ENCODE results near the gene RIPOR1. TPM values are rescaled to one million over a fixed set of nuclear protein-coding genes. Genes with fewer than 3 reads are reported as not detected.
A peak's percentile ranks its signal among the peaks of the same experiment; 100 is the strongest.

Gene RIPOR1
- total RNA-seq, 4 donors from 2014 or later = 63.1 to 108 (median 68.4) TPM

DNA sequence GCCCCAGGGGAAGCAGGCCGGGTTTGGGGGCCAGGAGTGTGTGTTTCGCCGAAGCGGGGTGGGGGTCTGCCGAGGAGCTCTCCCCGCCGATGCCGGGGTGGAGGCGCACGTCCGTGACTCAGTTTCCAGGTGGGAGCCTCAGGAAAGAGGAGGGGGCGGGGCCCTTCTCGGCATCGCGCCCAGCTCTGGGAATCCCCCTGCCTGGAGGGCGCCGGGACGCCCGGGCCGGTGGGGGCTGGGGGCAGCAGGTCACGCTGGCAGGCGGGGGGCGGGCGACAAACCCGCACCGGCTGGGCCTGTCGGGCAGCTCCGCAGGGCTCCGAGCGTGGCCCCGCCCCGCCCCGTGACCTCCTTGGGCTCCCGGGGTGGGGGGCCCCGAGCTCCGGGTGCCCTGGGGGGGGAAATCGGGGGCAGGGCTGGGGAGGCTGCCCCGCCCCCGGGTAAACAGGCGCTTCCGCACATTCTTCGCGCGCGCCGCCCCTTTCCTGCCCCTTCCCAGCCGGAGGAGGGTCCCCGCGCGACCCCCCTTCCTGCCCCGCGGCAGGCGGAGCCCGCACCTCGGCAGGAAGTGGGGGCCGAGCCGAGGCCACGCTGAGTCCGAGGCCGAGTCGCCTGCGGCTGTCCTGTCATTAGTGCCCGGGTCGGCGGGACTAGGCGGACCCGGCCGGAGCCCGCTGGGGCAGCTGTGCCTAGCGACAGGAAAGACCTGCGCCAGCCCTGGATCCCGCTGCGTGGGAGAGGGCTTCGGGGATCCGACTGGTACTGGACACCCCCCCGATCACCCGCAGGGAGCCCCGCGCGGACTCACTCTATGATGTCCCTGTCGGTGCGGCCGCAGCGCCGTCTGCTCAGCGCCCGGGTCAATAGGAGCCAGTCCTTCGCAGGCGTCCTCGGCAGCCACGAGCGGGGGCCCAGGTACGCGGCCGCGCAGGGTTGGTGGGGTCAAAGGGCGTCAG is 9.3 kb downstream of the RIPOR1 start:
- Histone ChIP-seq H3K4me1 (peaks cover 62 to 85% (median 81%) of the 10 kb centered on the region in 4 donors), H3K9me3 (no peaks in the 10 kb centered on the region), H3K4me3 (peak overlapping the region; percentile 60 to 72 (median 62)), H3K27me3 (no peaks in the 10 kb centered on the region), H3K27ac (replicated peaks in 1 of 4) (peak overlapping the region; percentile 75 to 84 (median 80)), H3K36me3 (peaks cover 7 to 45% (median 41%) of the 10 kb centered on the region in 4 donors)
- intact Hi-C loops (cut with DNase I) = no loop called here
- no peak for DNase-seq (ENCODE audit: extremely low spot score)
- TF ChIP-seq, protein P1, sequence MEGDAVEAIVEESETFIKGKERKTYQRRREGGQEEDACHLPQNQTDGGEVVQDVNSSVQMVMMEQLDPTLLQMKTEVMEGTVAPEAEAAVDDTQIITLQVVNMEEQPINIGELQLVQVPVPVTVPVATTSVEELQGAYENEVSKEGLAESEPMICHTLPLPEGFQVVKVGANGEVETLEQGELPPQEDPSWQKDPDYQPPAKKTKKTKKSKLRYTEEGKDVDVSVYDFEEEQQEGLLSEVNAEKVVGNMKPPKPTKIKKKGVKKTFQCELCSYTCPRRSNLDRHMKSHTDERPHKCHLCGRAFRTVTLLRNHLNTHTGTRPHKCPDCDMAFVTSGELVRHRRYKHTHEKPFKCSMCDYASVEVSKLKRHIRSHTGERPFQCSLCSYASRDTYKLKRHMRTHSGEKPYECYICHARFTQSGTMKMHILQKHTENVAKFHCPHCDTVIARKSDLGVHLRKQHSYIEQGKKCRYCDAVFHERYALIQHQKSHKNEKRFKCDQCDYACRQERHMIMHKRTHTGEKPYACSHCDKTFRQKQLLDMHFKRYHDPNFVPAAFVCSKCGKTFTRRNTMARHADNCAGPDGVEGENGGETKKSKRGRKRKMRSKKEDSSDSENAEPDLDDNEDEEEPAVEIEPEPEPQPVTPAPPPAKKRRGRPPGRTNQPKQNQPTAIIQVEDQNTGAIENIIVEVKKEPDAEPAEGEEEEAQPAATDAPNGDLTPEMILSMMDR (IDR thresholded peaks at IDR 0.05) = no peak
- TF ChIP-seq EP300 (IDR thresholded peaks at IDR 0.05) (no peak), POLR2AphosphoS5 (IDR thresholded peaks at IDR 0.05) (peak in 1 of 2 donors; percentile 49), POLR2A (IDR thresholded peaks at IDR 0.05; ENCODE audit: low read depth) (no peak)
- 0% methylated on average over 12 of the region's 97 CpGs for WGBS

DNA sequence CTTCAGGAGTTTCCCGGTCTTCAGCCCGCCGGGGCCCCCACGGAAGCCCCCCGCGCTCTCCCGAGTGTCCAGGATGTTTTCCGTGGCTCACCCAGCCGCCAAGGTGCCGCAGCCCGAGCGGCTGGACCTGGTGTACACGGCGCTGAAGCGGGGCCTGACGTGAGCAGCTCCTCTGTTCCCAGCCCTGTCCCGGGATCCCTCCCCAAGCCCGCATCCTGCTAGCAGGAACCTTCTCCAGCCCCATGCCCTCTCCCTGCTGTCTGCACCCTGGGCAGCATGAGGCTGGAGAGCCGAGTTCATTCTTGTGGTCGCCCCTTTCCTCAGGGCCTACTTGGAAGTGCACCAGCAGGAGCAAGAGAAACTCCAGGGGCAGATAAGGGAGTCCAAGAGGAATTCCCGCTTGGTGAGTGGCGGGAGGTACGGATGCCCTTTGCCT is 10.1 kb downstream of the RIPOR1 start:
- peak overlapping the region; percentile 75 to 84 (median 80) for H3K27ac ChIP-seq (replicated peaks in 1 of 4)
- no peak for DNase-seq (ENCODE audit: extremely low spot score)
- peaks cover 62 to 81% (median 76%) of the 10 kb centered on the region in 4 donors for H3K4me1 ChIP-seq
- 58% methylated on average over 8 of the region's 23 CpGs for WGBS
- H3K9me3 ChIP-seq = no peaks in the 10 kb centered on the region
- peaks cover 7 to 53% (median 49%) of the 10 kb centered on the region in 4 donors for H3K36me3 ChIP-seq
- no peaks in the 10 kb centered on the region for H3K27me3 ChIP-seq
- peak overlapping the region; percentile 60 to 72 (median 62) for H3K4me3 ChIP-seq
- intact Hi-C loops (cut with DNase I) = no loop called here
- TF ChIP-seq EP300 (IDR thresholded peaks at IDR 0.05) (no peak), POLR2AphosphoS5 (IDR thresholded peaks at IDR 0.05) (no peak), POLR2A (IDR thresholded peaks at IDR 0.05; ENCODE audit: low read depth) (no peak)
- TF ChIP-seq, protein P1 (IDR thresholded peaks at IDR 0.05) = no peak

GRCh38 chr16:67539271-67539670 is 10.6 kb downstream of the RIPOR1 start:
- Histone ChIP-seq H3K27ac (replicated peaks in 1 of 4) (peak overlapping the region in 2 of 4 donors; percentile 84), H3K4me3 (peak overlapping the region in 2 of 4 donors; percentile 61 to 63), H3K9me3 (no peaks in the 10 kb centered on the region), H3K27me3 (no peaks in the 10 kb centered on the region), H3K36me3 (peaks cover 9 to 59% (median 55%) of the 10 kb centered on the region in 4 donors), H3K4me1 (peaks cover 67 to 84% (median 77%) of the 10 kb centered on the region in 4 donors)
- 68% methylated on average over 4 of the region's 4 CpGs for WGBS
- no peak for DNase-seq (ENCODE audit: extremely low spot score)
- intact Hi-C loops (cut with DNase I) = no loop called here
- TF ChIP-seq EP300 (IDR thresholded peaks at IDR 0.05) (no peak), POLR2A (IDR thresholded peaks at IDR 0.05; ENCODE audit: low read depth) (no peak), POLR2AphosphoS5 (IDR thresholded peaks at IDR 0.05) (no peak)
- TF ChIP-seq, protein P1 (IDR thresholded peaks at IDR 0.05) = no peak

DNA sequence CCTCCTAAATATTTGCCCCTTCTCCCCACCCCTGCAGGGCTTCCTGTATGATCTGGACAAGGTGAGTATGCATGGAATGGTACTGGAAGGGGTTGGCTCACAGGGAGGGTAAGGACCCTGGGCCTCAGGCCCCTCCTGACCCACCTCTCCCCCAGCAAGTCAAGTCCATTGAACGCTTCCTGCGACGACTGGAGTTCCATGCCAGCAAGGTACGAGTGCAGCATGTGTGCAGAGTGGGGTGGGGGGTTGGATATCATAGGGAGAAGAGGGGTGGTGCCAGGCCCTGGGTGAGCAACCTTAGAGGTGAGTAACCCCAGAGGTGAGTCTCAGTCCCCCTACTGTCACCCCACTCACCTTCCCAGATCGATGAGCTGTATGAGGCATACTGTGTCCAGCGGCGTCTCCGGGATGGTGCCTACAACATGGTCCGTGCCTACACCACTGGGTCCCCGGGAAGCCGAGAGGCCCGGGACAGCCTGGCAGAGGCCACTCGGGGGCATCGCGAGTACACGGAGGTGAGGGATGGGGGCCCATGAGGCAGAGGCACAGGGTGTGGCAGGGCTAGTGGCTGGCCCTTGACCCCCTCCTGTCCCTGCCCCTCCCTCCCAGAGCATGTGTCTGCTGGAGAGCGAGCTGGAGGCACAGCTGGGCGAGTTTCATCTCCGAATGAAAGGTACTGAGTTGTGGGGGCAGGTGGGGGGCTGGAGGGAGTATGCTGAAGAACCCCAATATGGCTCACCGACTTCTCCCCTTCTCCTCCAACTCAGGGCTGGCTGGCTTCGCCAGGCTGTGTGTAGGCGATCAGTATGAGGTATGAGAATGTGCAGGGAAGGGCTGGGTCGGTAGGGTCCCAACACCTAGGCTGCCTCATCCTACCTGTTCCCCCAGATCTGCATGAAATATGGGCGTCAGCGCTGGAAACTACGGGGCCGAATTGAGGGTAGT is 11.3 kb downstream of the RIPOR1 start:
- intact Hi-C loops (cut with DNase I) = no loop called here
- Histone ChIP-seq H3K4me3 (no peak overlapping the region), H3K9me3 (no peaks in the 10 kb centered on the region), H3K36me3 (peaks cover 16 to 66% (median 62%) of the 10 kb centered on the region in 4 donors), H3K27ac (replicated peaks in 1 of 4) (no peak overlapping the region), H3K27me3 (no peaks in the 10 kb centered on the region), H3K4me1 (peaks cover 73 to 90% (median 79%) of the 10 kb centered on the region in 4 donors)
- TF ChIP-seq POLR2A (IDR thresholded peaks at IDR 0.05; ENCODE audit: low read depth) = no peak
- TF ChIP-seq, protein P1 (IDR thresholded peaks at IDR 0.05) = no peak
- TF ChIP-seq POLR2AphosphoS5 (IDR thresholded peaks at IDR 0.05) = no peak
- no peak for TF ChIP-seq EP300 (IDR thresholded peaks at IDR 0.05)
- WGBS = 87% methylated on average over 22 of the region's 27 CpGs
- no peak for DNase-seq (ENCODE audit: extremely low spot score)

Data from esophagus muscularis mucosa (tissue), 4 donors.